ENCODE measurements around the gene DOCK1.
"Not testable (repeated sequence)": the region's sequence is repeated elsewhere in the genome, so short reads cannot be mapped to it uniquely, and the experiment has no call there.

DOCK1 gene

GRCh38 chr10:127298381-127298780 lies 393.2 kb downstream of the DOCK1 start:
- H3K9ac ChIP-seq = no peak overlapping the region
- H3K27ac ChIP-seq = no peak overlapping the region
- no peak overlapping the region for H3K4me3 ChIP-seq
- no peak overlapping the region for H3K4me2 ChIP-seq
- peaks cover 17% of the 10 kb centered on the region for H3K4me1 ChIP-seq
- no peak for TF ChIP-seq Cebpa-rat (IDR thresholded peaks at IDR 0.05)
- no peaks in the 10 kb centered on the region for H3K36me3 ChIP-seq
- H3K27me3 ChIP-seq = no peaks in the 10 kb centered on the region
- H4K20me1 ChIP-seq = no peaks in the 10 kb centered on the region; the same call in 1 of the 2 replicates
- no peaks in the 10 kb centered on the region for H3K9me3 ChIP-seq

DNA sequence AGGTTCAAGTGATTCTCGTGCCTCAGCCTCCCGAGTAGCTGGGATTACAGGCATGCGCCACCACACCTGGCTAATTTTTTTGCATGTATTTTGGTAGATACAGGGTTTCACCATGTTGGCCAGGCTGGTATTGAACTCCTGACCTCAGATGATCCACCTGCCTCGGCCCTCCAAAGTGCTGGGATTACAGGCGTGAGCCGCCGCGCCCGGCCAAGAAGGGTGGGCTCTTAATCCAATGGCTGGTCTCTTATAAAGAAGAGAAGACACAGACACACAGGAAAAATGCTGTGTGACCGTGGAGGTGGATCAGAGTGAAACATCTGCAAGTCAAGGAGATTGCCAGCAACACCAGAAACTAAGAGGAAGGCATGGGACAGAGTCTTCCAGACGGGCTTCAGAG lies 394.0 kb downstream of the DOCK1 start:
- not testable (repeated sequence) for H3K4me1 ChIP-seq, H3K36me3 ChIP-seq, H3K4me2 ChIP-seq, H3K9ac ChIP-seq, H3K4me3 ChIP-seq, H3K27ac ChIP-seq, H4K20me1 ChIP-seq, H3K27me3 ChIP-seq, H3K9me3 ChIP-seq

- H3K4me2 ChIP-seq = no peak overlapping the region
- no peak overlapping the region for H3K27ac ChIP-seq
- H3K27me3 ChIP-seq = no peaks in the 10 kb centered on the region
- no peak for TF ChIP-seq Cebpa-rat (IDR thresholded peaks at IDR 0.05)
- H3K36me3 ChIP-seq = no peaks in the 10 kb centered on the region
- H3K9me3 ChIP-seq = no peaks in the 10 kb centered on the region
- H3K4me1 ChIP-seq = 0 out of 2 replicates have a peak, but pooled peaks cover 6% of the 10 kb centered on the region
- no peak overlapping the region for H3K9ac ChIP-seq
- H4K20me1 ChIP-seq = no peaks in the 10 kb centered on the region
- no peak overlapping the region for H3K4me3 ChIP-seq
Observed at GRCh38 chr10:127299956-127300689, 394.9 kb downstream of the DOCK1 start.

DNA sequence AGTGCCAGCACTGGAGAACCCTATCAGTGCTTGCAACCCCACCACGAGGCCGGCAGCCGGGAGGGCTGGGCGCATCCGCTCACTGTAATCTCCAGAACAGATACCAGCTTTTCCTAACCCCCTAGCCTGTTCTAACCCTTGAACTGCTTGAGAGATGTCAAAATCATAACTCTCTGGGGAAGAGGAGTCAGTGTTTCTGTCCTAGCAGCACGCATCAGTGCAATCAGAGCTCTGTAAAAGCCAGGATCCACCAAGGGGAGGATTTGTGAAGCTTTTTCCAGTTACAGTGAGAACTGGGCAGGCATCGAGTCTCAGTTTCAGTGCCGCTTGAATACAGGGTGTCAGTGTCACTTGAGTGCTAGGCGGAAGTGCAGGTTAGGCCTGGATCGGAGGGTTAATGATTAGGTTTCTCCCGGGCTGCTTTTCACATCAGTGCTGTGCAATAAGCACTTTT lies 395.7 kb downstream of the DOCK1 start:
- H3K4me2 ChIP-seq = no peak overlapping the region
- no peak overlapping the region for H3K27ac ChIP-seq
- no peaks in the 10 kb centered on the region for H3K9me3 ChIP-seq
- H3K4me3 ChIP-seq = no peak overlapping the region
- no peaks in the 10 kb centered on the region for H4K20me1 ChIP-seq
- H3K36me3 ChIP-seq = no peaks in the 10 kb centered on the region
- no peaks in the 10 kb centered on the region for H3K27me3 ChIP-seq
- H3K9ac ChIP-seq = no peak overlapping the region
- 0 out of 2 replicates have a peak, but pooled peaks cover 6% of the 10 kb centered on the region for H3K4me1 ChIP-seq
- TF ChIP-seq Cebpa-rat (IDR thresholded peaks at IDR 0.05) = no peak

GRCh38 chr10:127302343-127302742 lies 397.1 kb downstream of the DOCK1 start:
- Histone ChIP-seq H3K4me2 (no peak overlapping the region), H3K27ac (no peak overlapping the region), H3K36me3 (no peaks in the 10 kb centered on the region), H3K9ac (no peak overlapping the region), H3K9me3 (no peaks in the 10 kb centered on the region), H4K20me1 (no peaks in the 10 kb centered on the region), H3K4me3 (no peak overlapping the region), H3K4me1 (0 out of 2 replicates have a peak, but pooled peaks cover 6% of the 10 kb centered on the region), H3K27me3 (no peaks in the 10 kb centered on the region)
- no peak for TF ChIP-seq Cebpa-rat (IDR thresholded peaks at IDR 0.05)

GRCh38 chr10:127303105-127303504 lies 397.9 kb downstream of the DOCK1 start:
- Histone ChIP-seq H3K9ac (no peak overlapping the region), H4K20me1 (no peaks in the 10 kb centered on the region), H3K27ac (no peak overlapping the region), H3K4me2 (no peak overlapping the region), H3K27me3 (no peaks in the 10 kb centered on the region), H3K36me3 (no peaks in the 10 kb centered on the region), H3K4me1 (0 out of 2 replicates have a peak, but pooled peaks cover 6% of the 10 kb centered on the region), H3K4me3 (no peak overlapping the region), H3K9me3 (no peaks in the 10 kb centered on the region)
- no peak for TF ChIP-seq Cebpa-rat (IDR thresholded peaks at IDR 0.05)

- Histone ChIP-seq H3K4me2 (no peak overlapping the region), H3K4me3 (no peak overlapping the region), H3K27ac (no peak overlapping the region), H4K20me1 (no peaks in the 10 kb centered on the region), H3K4me1 (0 out of 2 replicates have a peak, but pooled peaks cover 6% of the 10 kb centered on the region), H3K27me3 (no peaks in the 10 kb centered on the region), H3K36me3 (no peaks in the 10 kb centered on the region), H3K9me3 (no peaks in the 10 kb centered on the region), H3K9ac (no peak overlapping the region)
- no peak for TF ChIP-seq Cebpa-rat (IDR thresholded peaks at IDR 0.05)
Observed at GRCh38 chr10:127303746-127304145, 398.5 kb downstream of the DOCK1 start.

- Histone ChIP-seq H3K27me3 (no peaks in the 10 kb centered on the region), H3K4me1 (0 out of 2 replicates have a peak, but pooled peaks cover 6% of the 10 kb centered on the region), H3K4me2 (no peak overlapping the region), H3K27ac (no peak overlapping the region), H3K36me3 (no peaks in the 10 kb centered on the region), H3K9ac (no peak overlapping the region), H3K4me3 (no peak overlapping the region), H3K9me3 (no peaks in the 10 kb centered on the region), H4K20me1 (no peaks in the 10 kb centered on the region)
- no peak for TF ChIP-seq Cebpa-rat (IDR thresholded peaks at IDR 0.05)
Observed at GRCh38 chr10:127306479-127306878, 401.3 kb downstream of the DOCK1 start.

DNA sequence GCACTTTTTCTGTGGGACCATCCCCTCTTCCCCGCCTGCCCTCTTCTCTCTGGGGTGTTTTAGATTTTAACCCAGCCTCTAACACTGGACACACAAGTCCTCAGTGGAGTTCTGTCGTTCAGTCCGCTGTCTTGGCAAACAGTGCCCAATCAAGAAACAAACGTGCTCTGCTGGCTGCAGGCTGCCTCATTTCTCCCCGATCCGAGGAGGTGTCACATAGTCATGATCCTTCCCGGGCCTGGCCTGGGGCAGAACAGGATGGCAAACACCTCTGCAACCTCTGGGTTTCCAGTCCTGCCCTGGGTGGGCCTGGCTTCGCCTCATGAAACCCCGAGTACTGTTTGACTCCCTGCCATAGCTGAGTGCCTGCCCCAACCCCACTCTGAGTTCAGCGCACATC lies 402.1 kb downstream of the DOCK1 start:
- Histone ChIP-seq H3K4me2 (no peak overlapping the region), H3K36me3 (no peaks in the 10 kb centered on the region), H3K4me3 (no peak overlapping the region), H3K9ac (no peak overlapping the region), H3K9me3 (no peaks in the 10 kb centered on the region), H3K27me3 (no peaks in the 10 kb centered on the region), H4K20me1 (no peaks in the 10 kb centered on the region), H3K4me1 (0 out of 2 replicates have a peak, but pooled peaks cover 3% of the 10 kb centered on the region), H3K27ac (no peak overlapping the region)
- no peak for TF ChIP-seq Cebpa-rat (IDR thresholded peaks at IDR 0.05)

GRCh38 chr10:127308031-127308430 lies 402.8 kb downstream of the DOCK1 start:
- no peaks in the 10 kb centered on the region for H3K27me3 ChIP-seq
- no peaks in the 10 kb centered on the region for H3K9me3 ChIP-seq
- no peak overlapping the region for H3K4me3 ChIP-seq
- H3K9ac ChIP-seq = no peak overlapping the region
- no peak overlapping the region for H3K4me2 ChIP-seq
- H4K20me1 ChIP-seq = no peaks in the 10 kb centered on the region
- H3K27ac ChIP-seq = no peak overlapping the region
- no peaks in the 10 kb centered on the region for H3K4me1 ChIP-seq
- TF ChIP-seq Cebpa-rat (IDR thresholded peaks at IDR 0.05) = no peak
- no peaks in the 10 kb centered on the region for H3K36me3 ChIP-seq

DNA sequence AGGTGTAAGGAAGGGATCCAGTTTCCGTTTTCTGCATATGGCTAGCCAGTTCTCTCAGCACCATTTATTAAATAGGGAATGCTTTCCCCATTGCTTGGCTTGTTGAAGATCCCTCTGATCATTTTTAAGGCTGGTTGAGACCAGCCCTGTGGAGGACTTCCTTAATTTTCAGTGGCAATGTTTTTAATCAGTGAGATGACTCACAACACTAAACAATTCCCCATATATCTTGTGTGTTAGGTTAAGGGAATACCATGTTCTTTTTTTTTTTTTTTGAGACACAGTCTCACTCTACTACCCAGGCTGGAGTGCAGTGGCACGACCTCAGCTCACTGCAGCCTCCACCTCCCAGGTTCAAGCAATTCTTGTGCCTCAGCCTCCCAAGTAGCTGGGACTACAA lies 404.4 kb downstream of the DOCK1 start:
- H3K27ac ChIP-seq, H3K36me3 ChIP-seq, H3K9ac ChIP-seq, H3K4me2 ChIP-seq, H3K4me1 ChIP-seq, H3K9me3 ChIP-seq, H4K20me1 ChIP-seq, H3K27me3 ChIP-seq, H3K4me3 ChIP-seq: not testable (repeated sequence)
